Measurements from ENCODE around the gene DCX. TPM values are rescaled to one million over a fixed set of nuclear protein-coding genes. Genes with fewer than 3 reads are reported as not detected.

Gene DCX
- total RNA-seq, 1 donor from 2014 or later: under 0.01 TPM

DNA sequence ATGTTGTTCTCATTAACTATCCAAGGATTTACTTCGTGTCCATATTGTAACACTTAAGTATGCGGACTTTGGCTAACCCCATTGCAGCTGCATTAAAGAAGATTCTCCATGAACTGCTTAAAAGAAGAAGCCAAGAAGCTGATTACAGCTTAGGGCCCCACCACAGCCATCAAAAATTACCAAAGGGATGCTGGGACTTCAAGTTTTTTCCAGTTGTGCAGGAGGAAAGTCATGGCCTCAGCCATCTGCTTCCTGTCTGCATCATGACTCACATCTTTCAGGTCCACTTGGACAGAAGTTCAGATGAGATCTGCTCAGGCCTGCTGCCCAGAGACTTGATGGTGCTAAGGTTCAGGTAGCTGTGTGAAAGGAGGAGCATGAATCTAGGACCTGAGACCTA lies 102.9 kb downstream of the DCX start:
- no peak for DNase-seq (ENCODE audit: low read depth)

DNA sequence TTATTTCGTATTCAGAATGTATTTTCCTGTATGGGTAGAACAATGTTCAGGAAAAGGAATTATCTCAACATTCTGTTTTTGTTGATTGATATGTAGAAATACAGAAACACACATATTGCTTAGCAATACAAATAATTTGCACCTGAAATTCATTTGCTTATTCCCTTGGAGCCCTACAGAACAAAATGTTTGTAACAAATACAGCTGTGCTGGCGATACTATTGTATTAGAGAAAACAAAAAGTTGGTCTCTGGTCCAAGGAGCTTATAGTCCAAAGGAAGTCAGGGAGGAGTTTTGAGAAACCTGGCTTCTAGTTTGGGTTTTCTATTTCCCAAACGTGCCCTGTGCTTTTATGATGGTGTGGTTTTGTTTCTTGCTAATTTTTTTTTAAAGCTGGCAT lies 104.0 kb downstream of the DCX start:
- no peak for DNase-seq (ENCODE audit: low read depth)

DNA sequence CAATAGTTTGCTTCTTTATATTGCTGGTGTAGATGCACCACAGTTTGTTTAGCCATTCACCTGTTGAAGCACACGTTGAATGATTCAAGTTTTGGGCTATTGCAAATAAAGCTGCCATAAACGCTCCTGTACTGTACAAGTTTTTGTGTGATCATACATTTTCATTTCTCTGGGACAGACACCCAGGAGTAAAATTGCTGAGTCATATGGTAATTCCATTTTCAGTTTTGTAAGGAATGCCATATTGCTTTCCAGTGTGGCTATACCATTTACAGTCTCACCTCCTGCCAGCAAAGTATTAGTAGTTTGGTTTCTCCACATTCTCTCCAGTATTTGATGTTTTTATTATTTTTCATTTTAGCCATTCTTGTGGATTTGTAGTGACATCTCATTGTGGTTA lies 109.7 kb downstream of the DCX start:
- no peak for DNase-seq (ENCODE audit: low read depth)

DNA sequence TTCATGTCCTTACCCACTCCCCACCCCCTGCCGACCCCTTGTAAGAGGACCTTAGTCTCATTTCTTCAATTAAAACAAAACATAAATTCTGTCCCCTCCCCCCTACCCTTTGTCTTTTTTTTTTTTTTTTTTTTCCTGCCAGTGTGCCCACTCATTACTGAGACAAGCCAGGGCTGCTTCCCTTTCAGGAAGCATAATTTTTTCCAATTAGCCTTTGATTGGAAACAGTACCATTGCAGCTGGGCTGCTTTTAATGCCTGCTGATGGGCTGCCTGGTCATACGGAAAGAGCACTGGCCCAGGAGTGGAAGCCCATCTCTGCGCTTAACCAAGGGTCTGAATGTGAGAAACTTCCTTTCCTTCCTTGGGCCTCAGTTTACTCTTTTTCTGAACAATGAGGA lies 123.2 kb downstream of the DCX start:
- no peak for DNase-seq (ENCODE audit: low read depth)

DNA sequence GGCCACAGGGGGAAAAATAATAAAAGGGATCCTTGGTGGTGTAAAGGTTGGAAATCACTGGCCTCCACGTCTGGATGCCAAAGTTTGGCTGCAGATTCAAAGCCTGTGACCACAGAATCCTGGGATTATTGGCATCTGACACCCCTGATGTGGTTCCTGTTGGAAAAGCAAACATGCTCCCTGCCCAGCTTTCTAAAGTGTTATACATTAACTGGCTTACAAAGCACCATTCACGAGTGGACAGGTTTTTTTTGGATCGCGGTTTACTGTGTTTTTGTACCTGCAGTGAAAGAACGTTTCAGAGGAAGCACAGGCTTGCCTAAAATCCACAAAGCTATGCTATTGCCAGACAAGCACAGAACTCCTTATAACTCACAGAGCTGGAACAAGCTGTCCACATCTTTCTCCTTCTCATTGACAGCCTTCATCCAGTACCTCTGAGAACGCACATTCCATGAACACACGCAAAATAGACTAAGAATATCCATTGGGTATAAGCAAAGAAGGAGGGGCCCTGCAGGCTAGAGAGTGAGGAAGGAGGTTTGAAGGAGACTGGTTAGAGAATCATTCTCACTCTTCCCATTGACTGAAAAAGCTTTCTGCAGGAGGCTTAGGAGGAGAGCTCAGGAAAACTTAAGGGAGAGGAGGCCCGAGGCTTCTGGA lies 127.2 kb downstream of the DCX start:
- peak; percentile 68 for DNase-seq (ENCODE audit: low read depth)

DNA sequence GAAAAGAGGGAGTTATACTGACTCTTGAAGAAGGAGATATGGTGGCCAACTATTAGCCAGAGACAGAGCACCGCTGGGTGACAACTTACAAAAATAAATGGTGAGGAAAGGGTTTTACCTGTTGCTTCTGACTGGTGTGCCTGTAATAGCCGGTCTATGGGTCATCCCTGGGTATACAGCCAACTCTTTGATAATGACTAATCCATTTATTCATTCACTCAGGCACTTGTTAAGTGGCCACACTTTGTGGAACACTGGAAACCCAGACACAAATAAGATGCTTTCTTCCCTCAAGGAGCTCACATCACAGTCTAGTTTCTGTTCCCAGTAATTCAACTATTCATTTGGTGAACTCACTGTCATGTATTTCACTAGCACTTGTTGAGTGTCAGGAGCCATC lies 128.5 kb downstream of the DCX start:
- peak; percentile 80 for DNase-seq (ENCODE audit: low read depth)

DNA sequence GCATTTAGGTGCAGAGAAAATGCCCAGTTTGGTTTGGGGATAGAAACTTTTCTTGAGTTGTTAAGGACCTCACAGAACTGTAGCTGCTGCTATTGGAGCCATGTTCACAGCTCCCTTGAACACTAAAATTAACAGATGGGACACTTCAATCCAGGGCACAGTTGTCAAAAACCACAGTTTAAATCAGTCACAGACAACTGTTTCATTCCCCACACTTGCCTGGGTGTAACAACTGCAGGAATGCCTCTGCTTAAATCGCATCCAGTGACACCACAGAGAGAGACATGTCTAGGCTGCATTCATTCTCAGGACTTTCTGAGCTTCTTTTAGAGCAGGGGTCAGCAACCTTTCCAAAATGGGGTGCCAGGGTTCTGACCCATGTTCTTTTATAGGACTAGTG lies 129.0 kb downstream of the DCX start:
- no peak for DNase-seq (ENCODE audit: low read depth)

DNA sequence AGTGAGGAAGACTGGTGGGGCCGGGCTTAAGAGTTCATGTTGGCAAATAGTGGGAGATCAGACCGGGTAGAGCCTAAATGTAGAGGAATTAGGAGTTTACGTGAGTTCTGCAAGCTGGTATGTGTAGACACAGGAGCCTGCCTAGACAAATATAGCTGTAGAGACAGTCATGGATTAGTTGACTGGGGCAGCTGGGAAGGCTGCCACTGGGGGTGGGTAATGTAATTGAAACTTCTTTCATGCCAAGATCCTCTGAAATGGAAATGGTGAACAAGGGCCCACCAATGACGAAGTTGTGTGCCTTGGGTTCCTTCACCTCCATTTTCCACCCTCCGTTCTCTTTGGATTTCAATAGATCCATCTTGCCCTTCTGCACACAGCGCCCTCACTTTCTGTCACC lies 129.9 kb downstream of the DCX start:
- no peak for DNase-seq (ENCODE audit: low read depth)

DNA sequence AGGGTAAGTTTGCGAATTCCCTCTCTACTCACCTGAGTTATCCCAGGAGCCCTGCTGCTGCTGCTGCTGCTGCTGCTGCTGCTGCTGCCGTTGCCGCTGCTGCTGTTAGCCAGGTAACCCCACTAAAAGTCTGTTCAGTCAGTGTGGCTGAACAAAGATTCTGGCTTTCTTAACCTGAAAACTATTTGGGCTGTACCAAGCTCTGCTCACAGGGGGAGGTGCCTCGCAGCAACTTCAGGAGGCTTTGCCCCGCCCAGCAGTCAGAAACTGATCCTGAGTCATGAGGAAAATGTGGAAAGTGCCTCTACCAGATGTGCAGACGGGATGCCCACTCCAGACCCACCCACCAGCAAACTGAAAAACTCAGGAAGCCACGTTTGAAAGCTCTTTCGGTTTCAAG lies 141.7 kb downstream of the DCX start, which contains the start of gene CAPN6:
CAPN6 (minus strand) TSS at position 145 of the 400 bp plus-strand sequence. CDS start 6,547 bp downstream, outside the sequence.
- DNase-seq (ENCODE audit: low read depth): peak; percentile 34

DNA sequence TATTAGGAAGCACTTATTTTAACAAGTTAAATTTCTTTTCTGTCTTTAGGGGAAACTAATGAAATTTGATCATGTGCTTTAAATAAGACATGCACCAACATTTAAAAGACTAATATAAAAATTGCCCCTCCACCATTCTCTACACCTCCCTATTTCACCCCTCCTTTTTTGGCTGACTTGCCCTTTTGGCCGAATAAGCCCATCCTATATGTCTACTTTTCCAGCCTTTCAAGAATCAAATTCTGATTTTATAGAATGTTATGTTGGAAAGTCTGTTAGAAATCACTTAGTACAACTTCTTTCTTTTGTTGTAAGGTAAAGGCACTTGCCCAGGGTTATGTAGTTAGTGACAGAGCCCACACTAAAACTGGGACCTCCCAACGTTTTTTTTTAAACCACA lies 143.5 kb downstream of the DCX start:
- no peak for DNase-seq (ENCODE audit: low read depth)

DNA sequence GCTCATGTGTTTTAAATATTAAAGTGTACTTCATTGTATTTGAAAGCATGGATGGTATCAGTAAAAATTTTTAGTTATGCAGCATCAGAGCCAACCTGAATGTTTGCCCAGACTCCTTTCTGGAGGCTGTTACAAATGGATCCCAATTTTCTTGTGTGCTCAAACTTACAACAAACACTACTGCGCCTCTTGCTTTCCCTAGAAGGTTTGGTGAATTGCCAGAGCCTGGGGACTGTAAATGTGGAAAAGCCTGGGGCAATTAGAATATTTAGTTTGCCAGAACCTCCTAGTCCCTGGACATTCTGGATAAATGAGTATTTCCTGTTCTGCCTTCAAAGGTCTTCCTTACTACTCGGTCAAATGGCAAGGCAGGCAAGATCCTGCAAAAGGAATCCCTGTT lies 146.5 kb downstream of the DCX start:
- no peak for DNase-seq (ENCODE audit: low read depth)

DNA sequence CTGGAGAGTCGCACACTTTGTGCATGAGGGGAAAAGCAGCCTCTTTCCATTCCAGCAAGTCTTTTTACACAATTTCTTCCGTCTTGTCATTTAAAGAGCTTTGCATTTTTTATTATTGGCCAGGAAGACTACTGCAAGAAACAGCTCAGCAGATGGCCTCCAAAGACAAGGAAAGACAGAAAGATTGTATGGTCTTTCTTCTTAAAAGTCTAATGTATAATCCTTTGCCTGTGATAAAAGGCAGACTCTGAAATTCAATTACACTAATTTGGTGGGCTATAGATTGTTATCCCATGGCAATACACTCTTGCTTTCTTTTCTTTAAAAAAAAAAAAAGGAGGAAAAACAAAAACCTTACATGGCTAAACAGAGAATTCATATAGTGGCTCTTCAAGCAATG lies 147.6 kb downstream of the DCX start:
- DNase-seq (ENCODE audit: low read depth): peak; percentile 11

DNA sequence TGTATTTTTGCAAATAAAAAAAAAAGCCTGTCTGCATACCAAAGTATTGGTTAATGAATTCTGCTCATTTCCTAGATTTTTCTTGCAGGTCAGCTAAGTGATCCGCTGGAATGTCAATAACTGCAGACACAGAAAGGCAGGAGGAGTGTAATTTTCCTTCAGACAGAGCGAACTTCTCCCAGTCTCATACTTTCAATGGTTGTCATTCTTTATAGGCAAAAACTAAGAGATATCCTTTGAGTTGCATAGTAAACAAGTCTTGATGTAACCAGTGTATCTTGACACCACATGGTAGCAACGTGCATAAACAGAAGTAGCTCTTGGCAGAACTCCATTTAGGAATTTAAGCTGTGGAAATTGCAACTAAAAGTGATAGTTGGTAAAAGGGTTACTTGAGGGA lies 149.9 kb downstream of the DCX start:
- DNase-seq (ENCODE audit: low read depth): peak; percentile 26

DNA sequence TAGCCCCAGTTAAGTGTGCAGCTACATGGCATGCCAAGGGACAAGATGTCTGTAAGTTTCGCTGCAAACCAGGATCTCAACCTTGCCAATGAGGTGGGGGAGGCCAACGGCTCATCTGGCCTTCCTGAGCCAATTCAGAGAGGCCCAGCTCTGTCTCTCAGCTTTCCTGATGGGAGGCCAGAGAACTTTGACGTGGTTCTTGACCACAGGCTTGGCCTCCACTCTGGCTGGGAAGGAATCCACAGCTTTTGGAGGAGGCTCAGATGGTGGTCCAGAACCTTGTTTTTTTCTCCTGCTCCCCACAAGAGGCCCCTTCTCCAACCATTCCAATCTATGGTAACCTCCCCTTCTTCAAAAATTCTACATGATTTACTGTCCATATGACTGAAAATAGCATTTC lies 151.5 kb downstream of the DCX start:
- DNase-seq (ENCODE audit: low read depth): no peak

DNA sequence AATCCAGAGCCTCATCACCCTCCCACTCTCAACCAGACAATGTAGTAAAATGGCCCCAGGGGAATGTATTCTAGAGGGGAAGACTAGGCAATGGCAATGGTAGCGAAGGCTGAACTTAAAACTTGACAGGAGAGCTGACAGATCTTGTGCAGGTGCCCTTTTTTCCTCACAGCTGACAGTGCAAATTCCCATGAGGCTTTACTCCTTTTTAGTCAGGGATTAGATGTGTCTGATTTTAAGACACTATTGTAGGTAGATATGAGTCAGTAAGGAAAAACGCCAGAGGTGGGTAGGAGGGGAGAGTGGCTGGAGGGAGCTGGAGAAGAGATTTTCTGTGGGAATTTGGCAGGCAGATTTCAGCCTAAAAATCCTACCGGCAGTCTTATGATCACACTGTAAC lies 152.4 kb downstream of the DCX start:
- DNase-seq (ENCODE audit: low read depth): no peak

DNA sequence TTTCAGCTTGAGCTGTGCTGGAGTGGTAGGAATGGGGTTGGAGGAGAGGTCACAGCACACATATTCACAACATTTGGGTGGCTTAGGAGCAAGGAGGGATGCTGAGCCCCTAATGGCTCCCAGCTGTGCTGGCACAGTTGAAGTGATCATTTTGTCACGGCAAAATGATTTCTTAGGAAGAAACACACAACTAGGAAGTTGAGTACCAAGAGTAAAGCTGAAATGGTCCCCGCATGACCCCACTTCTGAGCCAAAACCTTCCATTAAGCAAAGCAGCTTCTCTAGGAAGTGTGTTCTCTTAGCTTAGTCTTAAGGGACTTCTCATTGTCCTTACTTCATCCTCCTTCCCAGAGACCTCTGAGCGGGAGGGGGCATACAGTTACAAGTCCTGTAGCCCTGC lies 154.3 kb downstream of the DCX start:
- DNase-seq (ENCODE audit: low read depth): no peak

DNA sequence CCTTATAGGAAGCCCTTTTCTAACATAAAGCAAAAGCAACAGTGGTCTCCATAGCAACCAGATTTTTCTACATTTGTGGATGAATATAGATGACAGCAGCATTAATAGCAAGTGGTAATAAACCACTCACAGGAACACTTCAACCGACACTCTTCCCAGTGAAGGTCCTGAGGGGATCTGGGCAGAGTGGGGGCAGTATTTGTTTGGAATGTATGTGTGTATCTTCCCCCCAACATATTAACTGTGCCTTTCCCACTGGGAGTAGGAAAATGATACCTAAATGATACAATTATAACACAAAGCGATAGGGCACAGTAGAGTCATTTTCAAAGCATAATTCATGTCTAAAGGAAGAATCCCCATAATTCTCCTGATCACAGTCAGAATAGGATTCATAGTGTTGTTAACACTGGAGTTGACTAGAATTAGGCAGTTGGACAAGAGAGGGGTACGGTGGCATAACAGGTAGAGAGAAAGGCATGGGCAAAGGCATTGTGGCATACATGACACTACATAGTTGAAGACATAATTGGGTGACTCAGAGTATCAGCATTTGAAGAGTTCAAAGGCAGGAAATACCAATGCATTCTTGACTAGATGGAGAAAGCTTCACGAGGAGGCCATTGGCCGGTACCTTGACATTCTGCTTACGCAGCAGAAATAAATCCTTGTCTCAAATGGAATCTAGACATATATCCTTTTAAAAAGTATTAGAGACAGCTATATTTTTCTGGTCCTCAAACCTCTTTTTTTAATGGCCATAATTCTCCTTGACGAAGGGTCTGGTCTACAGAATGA lies 156.9 kb downstream of the DCX start:
- peak; percentile 34 for DNase-seq (ENCODE audit: low read depth)

DNA sequence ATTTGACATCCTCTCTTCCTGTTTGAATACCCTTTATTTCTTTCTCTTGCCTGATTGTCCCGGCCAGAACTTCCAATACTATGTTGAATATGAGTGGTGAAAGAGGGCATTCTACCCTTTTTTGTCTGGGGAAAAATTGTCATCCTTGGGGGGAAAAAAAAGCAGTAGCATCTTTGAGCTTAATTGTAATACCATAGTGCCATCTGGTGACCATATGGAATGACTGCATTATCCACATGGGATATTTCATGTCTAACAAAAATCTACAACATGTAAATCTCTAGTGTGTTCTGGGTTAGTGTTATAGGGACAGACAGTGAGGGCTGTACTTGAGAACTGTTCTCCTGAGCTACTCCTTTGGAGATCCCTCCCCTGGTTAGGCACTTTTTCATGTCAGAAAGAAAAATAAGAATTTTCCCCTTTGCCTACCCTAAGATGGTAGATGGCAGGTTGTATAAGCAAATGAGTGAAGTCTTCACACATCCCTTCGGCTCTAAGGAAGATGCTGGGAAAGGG lies 167.7 kb downstream of the DCX start:
- peak; percentile 12 for DNase-seq (ENCODE audit: low read depth)

Other genes with a start within 250 kb of the DCX start
- gene CAPN6, start 141.7 kb downstream of the DCX start, total RNA-seq: 0.87 and 4.9 TPM in 2 replicates
- gene SERTM2, start 99.5 kb upstream of the DCX start, total RNA-seq: 0.17 and 0.40 TPM in 2 replicates